Spleen (tissue), 11 donors: ENCODE measurements around the gene ATP2B1. TPM values are rescaled to one million over a fixed set of nuclear protein-coding genes. Genes with fewer than 3 reads are reported as not detected.

Experiments
- DNase-seq: peaks from one replicate; pipeline ENCODE4 v3.0.0-alpha.2; 2020
- H3K27ac ChIP-seq, 8 donors: fragments of 200-600 bp; sonication (generic) in 7 of 8; 1 replicate in 4 of 8; 2 replicates in 4 of 8; pipeline versions ENCODE4 v1.5.0 to v1.8.0; 2016 to 2021; ENCODE audit warnings: inconsistent platforms in 4 of 8, mild to moderate bottlenecking in 4 of 8, moderate library complexity in 1 of 8
- H3K27me3 ChIP-seq, 7 donors: fragments of 200-600 bp; sonication (generic) in 6 of 7; replicated peaks in 1 of 7; 1 replicate in 4 of 7; 2 replicates in 3 of 7; pipeline versions ENCODE4 v1.5.0 to v1.8.0; 2016 to 2021; ENCODE audit warnings: inconsistent platforms in 3 of 7, mild to moderate bottlenecking in 1 of 7
- H3K36me3 ChIP-seq, 6 donors: fragments of 200-600 bp; sonication (generic) in 5 of 6; 1 replicate in 4 of 6; 2 replicates in 2 of 6; pipeline versions ENCODE4 v1.5.0 to v1.8.0; 2016 to 2021; ENCODE audit warnings: inconsistent platforms in 2 of 6
- H3K4me1 ChIP-seq, 6 donors: fragments of 200-600 bp; sonication (generic) in 5 of 6; 1 replicate in 3 of 6; 2 replicates in 3 of 6; pipeline versions ENCODE4 v1.5.0 to v1.8.0; 2016 to 2021; ENCODE audit warnings: inconsistent platforms in 3 of 6
- H3K4me3 ChIP-seq, 8 donors: fragments of 200-600 bp; sonication (generic) in 7 of 8; 1 replicate in 4 of 8; 2 replicates in 4 of 8; pipeline versions ENCODE4 v1.5.0 to v1.8.0; 2016 to 2021; ENCODE audit warnings: inconsistent platforms in 4 of 8, mild to moderate bottlenecking in 4 of 8, moderate library complexity in 2 of 8
- H3K9me3 ChIP-seq, 8 donors: fragments of 200-600 bp; sonication (generic) in 7 of 8; 1 replicate in 4 of 8; 2 replicates in 4 of 8; pipeline versions ENCODE4 v1.5.0 to v1.8.0; 2016 to 2021; ENCODE audit warnings: inconsistent platforms in 4 of 8
- POLR2A ChIP-seq, 3 donors: fragments of 450-650 bp; IDR thresholded peaks; one replicate each; pipeline ENCODE4 v1.5.1; 2017; ENCODE audit warnings: antibody characterized with exemption in 3 of 3, mild to moderate bottlenecking in 1 of 3
- POLR2AphosphoS5 ChIP-seq, 3 donors: sonication (generic); formaldehyde crosslinking; IDR thresholded peaks; one replicate each; pipeline ENCODE4 v1.5.1; 2017; ENCODE audit warnings: antibody characterized with exemption in 3 of 3
- WGBS, 5 donors: extraction: QIAGEN DNeasy Blood & Tissue Kit in 3 of 5; methylation state at CpG; one replicate each; pipeline versions ENCODE4 v1.1.5 to v1.1.7; 2013 to 2018; 5-methylcytosine and 5-hydroxymethylcytosine counted together
- intact Hi-C: fragments of 100-400 bp; cut with DNase I; formaldehyde crosslinking; loops from one replicate; pipeline ENCODE4 v1.15.0; 2023; ENCODE audit warnings: low total_unique reads
- polyA plus RNA-seq, 3 donors: library from polyadenylated mRNA; stranded (reverse); fragments of 200-250 nt; gene quantifications; one replicate each; pipeline ENCODE4 v1.2.1, GENCODE V29; 2013
- total RNA-seq, 7 donors: library from RNA; depleted of rRNA in 3 of 7; stranded (reverse); fragments of >200 nt in 3 of 7; fragmentation: NEBNext Ultra II Directional in 4 of 7; extraction: Animal tissue kit (Norgen Biotek cat#: 25700) in 4 of 7; gene quantifications; one replicate each; pipeline versions ENCODE4 v1.1.0 to v1.2.1, GENCODE V29; 2016 to 2021
- TF ChIP-seq, protein P1 (sequence below), 11 experiments: fragments of 200-600 bp in 7 of 11; fragments of 450-650 bp in 4 of 11; sonication (generic) in 4 of 11; IDR thresholded peaks in 8 of 11; conservative IDR thresholded peaks in 3 of 11; 1 replicate in 7 of 11; 2 replicates in 4 of 11; pipeline versions ENCODE4 v1.4.0 to v1.8.0; 2016 to 2021; ENCODE audit warnings: antibody characterized with exemption in 11 of 11, inconsistent platforms in 4 of 11, mild to moderate bottlenecking in 1 of 11
- donor health status: healthy with polysubstance abuse.
- donor health status: DM: no; HTN: no; CAD: no; lungs with moderate emphysema.
- donor health status: DM: no; HTN: no; CAD: no.
- donor health status: Bipolar disorder and iron deficiency.
- donor health status: healthy.
- donor health status: DM: no; HTN: no; CAD: no.
- donor health status: DM: yes; HTN: yes; CAD: no.

ATP2B1 gene
- total and polyA plus RNA-seq, 10 donors = 13.2 to 130 (median 75.6) TPM

DNA sequence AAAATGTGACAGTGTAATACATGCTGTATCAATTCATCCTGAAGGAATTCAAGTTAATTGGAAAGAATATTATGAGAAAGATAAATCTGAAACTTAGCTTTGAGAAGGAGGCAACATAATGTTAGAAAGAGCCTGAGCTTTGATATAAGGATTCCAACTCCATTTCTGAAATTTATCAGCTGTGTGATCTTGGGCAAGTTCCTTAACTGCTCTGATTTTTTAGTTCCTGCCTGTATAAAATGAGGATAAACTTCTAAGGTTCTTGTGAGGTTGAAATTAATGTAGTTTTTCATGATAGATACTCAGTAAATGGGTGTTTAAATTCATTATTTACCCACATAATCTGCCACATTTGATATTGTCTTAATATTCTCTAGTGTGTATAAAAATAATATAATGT, 14.6 kb upstream of the ATP2B1 start:
- intact Hi-C loops = no loop called here
- H3K4me1 ChIP-seq = peaks cover 0 to 17% (median 2%) of the 10 kb centered on the region in 6 donors
- no peaks in the 10 kb centered on the region for H3K36me3 ChIP-seq
- DNase-seq = no peak
- TF ChIP-seq, protein P1, sequence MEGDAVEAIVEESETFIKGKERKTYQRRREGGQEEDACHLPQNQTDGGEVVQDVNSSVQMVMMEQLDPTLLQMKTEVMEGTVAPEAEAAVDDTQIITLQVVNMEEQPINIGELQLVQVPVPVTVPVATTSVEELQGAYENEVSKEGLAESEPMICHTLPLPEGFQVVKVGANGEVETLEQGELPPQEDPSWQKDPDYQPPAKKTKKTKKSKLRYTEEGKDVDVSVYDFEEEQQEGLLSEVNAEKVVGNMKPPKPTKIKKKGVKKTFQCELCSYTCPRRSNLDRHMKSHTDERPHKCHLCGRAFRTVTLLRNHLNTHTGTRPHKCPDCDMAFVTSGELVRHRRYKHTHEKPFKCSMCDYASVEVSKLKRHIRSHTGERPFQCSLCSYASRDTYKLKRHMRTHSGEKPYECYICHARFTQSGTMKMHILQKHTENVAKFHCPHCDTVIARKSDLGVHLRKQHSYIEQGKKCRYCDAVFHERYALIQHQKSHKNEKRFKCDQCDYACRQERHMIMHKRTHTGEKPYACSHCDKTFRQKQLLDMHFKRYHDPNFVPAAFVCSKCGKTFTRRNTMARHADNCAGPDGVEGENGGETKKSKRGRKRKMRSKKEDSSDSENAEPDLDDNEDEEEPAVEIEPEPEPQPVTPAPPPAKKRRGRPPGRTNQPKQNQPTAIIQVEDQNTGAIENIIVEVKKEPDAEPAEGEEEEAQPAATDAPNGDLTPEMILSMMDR (IDR thresholded peaks at IDR 0.05 in 8 of 11, conservative IDR thresholded peaks at IDR 0.05 in 3 of 11) = no peak
- no peak for TF ChIP-seq POLR2AphosphoS5 (IDR thresholded peaks at IDR 0.05)
- no peak for TF ChIP-seq POLR2A (IDR thresholded peaks at IDR 0.05)
- H3K27me3 ChIP-seq = no peaks in the 10 kb centered on the region
- no peak overlapping the region for H3K4me3 ChIP-seq
- no peak overlapping the region for H3K27ac ChIP-seq
- no peaks in the 10 kb centered on the region for H3K9me3 ChIP-seq

DNA sequence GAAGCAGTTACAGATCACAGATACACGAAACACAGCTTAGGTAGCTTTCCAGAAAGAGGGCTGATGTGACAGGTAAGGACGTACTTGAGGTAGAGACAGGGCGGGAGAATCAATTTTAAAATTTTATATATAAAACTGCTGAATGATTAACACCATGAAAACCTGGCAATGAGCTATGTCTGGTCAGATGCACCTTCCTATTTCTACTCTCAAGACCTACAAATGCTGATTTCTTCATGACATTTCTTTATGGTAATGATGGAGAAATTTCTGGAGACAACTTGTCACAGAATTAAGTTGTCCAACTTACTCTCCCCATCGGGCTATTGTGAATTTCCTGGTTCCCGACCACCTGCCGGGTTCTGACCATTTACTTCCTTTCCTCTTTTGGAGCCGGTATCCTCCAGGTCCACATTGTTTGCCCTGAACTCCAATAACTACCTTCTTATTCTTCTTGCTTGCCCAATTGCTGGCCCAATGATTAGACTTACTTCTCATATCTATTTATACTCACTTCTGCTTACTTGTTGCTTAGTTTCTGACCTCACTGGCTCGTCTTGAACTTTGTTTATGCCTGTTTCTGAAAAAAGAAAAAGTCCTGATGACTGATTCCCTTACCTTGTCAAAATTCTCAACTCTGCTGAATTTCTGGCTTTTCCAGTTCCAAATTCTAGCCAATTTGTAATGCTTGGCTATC, 12.8 kb upstream of the ATP2B1 start:
- Histone ChIP-seq H3K4me1 (peaks cover 0 to 17% (median 2%) of the 10 kb centered on the region in 6 donors), H3K27me3 (no peaks in the 10 kb centered on the region), H3K9me3 (peaks cover 0 to 6% (median under 1%) of the 10 kb centered on the region in 8 donors), H3K36me3 (no peaks in the 10 kb centered on the region), H3K27ac (peak overlapping the region in 7 of 8 donors; percentile 27 to 75 (median 48)), H3K4me3 (no peak overlapping the region)
- TF ChIP-seq, protein P1 (IDR thresholded peaks at IDR 0.05 in 8 of 11, conservative IDR thresholded peaks at IDR 0.05 in 3 of 11) = no peak
- TF ChIP-seq POLR2AphosphoS5 (IDR thresholded peaks at IDR 0.05) (no peak), POLR2A (IDR thresholded peaks at IDR 0.05) (no peak)
- 51 to 62% (median 57%) methylated on average over 8 of the region's 8 CpGs for WGBS, 5 donors
- intact Hi-C loops = no loop called here
- no peak for DNase-seq

GRCh38 chr12:89717759-89718523, 9.3 kb upstream of the ATP2B1 start:
- Histone ChIP-seq H3K9me3 (peaks cover 0 to 30% (median 17%) of the 10 kb centered on the region in 8 donors), H3K36me3 (no peaks in the 10 kb centered on the region), H3K27me3 (no peaks in the 10 kb centered on the region), H3K4me3 (no peak overlapping the region), H3K4me1 (peaks cover 0 to 17% (median 2%) of the 10 kb centered on the region in 6 donors), H3K27ac (no peak overlapping the region)
- TF ChIP-seq, protein P1 (IDR thresholded peaks at IDR 0.05 in 8 of 11, conservative IDR thresholded peaks at IDR 0.05 in 3 of 11) = no peak
- TF ChIP-seq POLR2AphosphoS5 (IDR thresholded peaks at IDR 0.05) (no peak), POLR2A (IDR thresholded peaks at IDR 0.05) (no peak)
- 91 to 97% (median 94%) methylated on average over 2 of the region's 2 CpGs for WGBS, 5 donors
- no peak for DNase-seq
- intact Hi-C loops = no loop called here

- peaks cover 0 to 30% (median 17%) of the 10 kb centered on the region in 8 donors for H3K9me3 ChIP-seq
- peaks cover 5 to 22% (median 9%) of the 10 kb centered on the region in 6 donors for H3K4me1 ChIP-seq
- WGBS, 5 donors = 90 to 96% (median 94%) methylated on average over 3 of the region's 3 CpGs
- no peak for DNase-seq
- no peaks in the 10 kb centered on the region for H3K36me3 ChIP-seq
- no peak overlapping the region for H3K4me3 ChIP-seq
- no peaks in the 10 kb centered on the region for H3K27me3 ChIP-seq
- TF ChIP-seq POLR2A (IDR thresholded peaks at IDR 0.05) (no peak), POLR2AphosphoS5 (IDR thresholded peaks at IDR 0.05) (no peak)
- TF ChIP-seq, protein P1 (IDR thresholded peaks at IDR 0.05 in 8 of 11, conservative IDR thresholded peaks at IDR 0.05 in 3 of 11) = no peak
- intact Hi-C loops = no loop called here
- no peak overlapping the region for H3K27ac ChIP-seq
These were observed 4.1 kb upstream of the ATP2B1 start for GRCh38 chr12:89712706-89713105.
